ENCODE results near the gene OSBPL10. TPM values are rescaled to one million over a fixed set of nuclear protein-coding genes. Genes with fewer than 3 reads are reported as not detected.

OSBPL10 gene
- total RNA-seq, 1 donor from 2014 or later: 20.1 TPM

- no peaks in the 10 kb centered on the region for H3K36me3 ChIP-seq (ENCODE audit: control insufficient read depth, insufficient read depth, low read length)
- H3K4me3 ChIP-seq (ENCODE audit: low read depth, low read length): no peak overlapping the region
- no peaks in the 10 kb centered on the region for H3K27me3 ChIP-seq (ENCODE audit: control insufficient read depth, insufficient read depth, low read length)
- no peak for DNase-seq (ENCODE audit: low read depth)
- TF ChIP-seq, protein P1, sequence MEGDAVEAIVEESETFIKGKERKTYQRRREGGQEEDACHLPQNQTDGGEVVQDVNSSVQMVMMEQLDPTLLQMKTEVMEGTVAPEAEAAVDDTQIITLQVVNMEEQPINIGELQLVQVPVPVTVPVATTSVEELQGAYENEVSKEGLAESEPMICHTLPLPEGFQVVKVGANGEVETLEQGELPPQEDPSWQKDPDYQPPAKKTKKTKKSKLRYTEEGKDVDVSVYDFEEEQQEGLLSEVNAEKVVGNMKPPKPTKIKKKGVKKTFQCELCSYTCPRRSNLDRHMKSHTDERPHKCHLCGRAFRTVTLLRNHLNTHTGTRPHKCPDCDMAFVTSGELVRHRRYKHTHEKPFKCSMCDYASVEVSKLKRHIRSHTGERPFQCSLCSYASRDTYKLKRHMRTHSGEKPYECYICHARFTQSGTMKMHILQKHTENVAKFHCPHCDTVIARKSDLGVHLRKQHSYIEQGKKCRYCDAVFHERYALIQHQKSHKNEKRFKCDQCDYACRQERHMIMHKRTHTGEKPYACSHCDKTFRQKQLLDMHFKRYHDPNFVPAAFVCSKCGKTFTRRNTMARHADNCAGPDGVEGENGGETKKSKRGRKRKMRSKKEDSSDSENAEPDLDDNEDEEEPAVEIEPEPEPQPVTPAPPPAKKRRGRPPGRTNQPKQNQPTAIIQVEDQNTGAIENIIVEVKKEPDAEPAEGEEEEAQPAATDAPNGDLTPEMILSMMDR (IDR thresholded peaks at IDR 0.05; ENCODE audit: insufficient read depth, low read length, poor library complexity, severe bottlenecking): no peak
Measured at GRCh38 chr3:31776016-31776415, 205.0 kb downstream of the OSBPL10 start.

DNA sequence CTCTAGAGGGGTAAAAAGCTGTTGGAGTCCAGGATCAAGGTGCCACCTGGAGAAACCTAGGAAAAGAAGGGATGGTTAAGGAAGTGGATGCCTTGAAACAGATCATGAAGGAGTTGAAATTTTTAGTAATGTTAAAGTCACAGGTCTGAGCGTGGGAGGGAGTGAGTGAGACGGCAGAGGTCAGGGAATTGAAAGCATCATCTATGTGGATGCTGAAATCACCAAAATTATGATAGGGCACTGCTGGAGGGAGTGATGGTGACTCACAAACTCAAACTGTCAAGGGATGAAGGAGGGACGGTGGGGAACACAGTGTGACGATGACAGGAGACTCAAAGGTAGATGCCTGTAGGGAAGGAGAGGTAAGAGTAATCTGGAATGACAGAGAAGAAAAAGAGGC is 205.7 kb downstream of the OSBPL10 start:
- no peak for DNase-seq (ENCODE audit: low read depth)
- Histone ChIP-seq H3K27me3 (ENCODE audit: control insufficient read depth, insufficient read depth, low read length) (no peaks in the 10 kb centered on the region), H3K36me3 (ENCODE audit: control insufficient read depth, insufficient read depth, low read length) (no peaks in the 10 kb centered on the region), H3K4me3 (ENCODE audit: low read depth, low read length) (no peak overlapping the region)
- TF ChIP-seq, protein P1 (IDR thresholded peaks at IDR 0.05; ENCODE audit: insufficient read depth, low read length, poor library complexity, severe bottlenecking): no peak

DNA sequence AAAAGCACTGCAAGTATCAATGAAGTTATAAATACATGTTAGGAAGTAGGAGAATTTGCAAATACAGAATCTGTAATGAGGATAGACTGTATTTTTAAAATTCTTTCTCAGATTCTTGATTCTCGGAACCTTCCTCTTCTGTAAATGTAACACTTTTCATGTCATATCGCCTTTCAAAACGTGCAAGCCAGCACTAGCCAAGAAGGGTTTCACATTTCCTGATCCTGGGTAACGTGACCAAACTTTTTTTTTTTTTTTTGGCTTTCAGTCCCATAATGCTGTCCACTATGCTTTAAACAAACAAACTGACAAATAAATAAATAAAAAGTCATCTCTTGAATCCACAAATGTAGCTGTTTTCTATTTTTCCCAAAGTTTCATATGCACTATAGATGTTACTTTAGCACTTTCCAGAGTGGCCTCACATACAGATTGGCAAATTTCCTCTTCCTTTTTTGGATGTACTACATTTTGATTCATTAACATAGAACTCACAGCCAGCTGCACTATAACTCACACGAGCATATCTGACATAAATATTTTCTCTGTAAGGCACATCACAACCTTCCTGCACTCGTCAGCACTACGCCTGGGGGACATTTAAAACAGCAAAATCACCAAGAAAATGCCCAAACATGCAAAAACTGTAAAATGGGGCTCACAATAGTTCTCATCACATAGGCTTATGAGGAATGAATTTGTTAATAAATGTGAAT is 208.1 kb downstream of the OSBPL10 start:
- Histone ChIP-seq H3K4me3 (ENCODE audit: low read depth, low read length) (no peak overlapping the region), H3K27me3 (ENCODE audit: control insufficient read depth, insufficient read depth, low read length) (no peaks in the 10 kb centered on the region), H3K36me3 (ENCODE audit: control insufficient read depth, insufficient read depth, low read length) (no peaks in the 10 kb centered on the region)
- DNase-seq (ENCODE audit: low read depth): no peak
- TF ChIP-seq, protein P1 (IDR thresholded peaks at IDR 0.05; ENCODE audit: insufficient read depth, low read length, poor library complexity, severe bottlenecking): no peak

- DNase-seq (ENCODE audit: low read depth): no peak
- Histone ChIP-seq H3K4me3 (ENCODE audit: low read depth, low read length) (no peak overlapping the region), H3K27me3 (ENCODE audit: control insufficient read depth, insufficient read depth, low read length) (no peaks in the 10 kb centered on the region), H3K36me3 (ENCODE audit: control insufficient read depth, insufficient read depth, low read length) (no peaks in the 10 kb centered on the region)
- TF ChIP-seq, protein P1 (IDR thresholded peaks at IDR 0.05; ENCODE audit: insufficient read depth, low read length, poor library complexity, severe bottlenecking): no peak
Measured at GRCh38 chr3:31772272-31772671, 208.8 kb downstream of the OSBPL10 start.

DNA sequence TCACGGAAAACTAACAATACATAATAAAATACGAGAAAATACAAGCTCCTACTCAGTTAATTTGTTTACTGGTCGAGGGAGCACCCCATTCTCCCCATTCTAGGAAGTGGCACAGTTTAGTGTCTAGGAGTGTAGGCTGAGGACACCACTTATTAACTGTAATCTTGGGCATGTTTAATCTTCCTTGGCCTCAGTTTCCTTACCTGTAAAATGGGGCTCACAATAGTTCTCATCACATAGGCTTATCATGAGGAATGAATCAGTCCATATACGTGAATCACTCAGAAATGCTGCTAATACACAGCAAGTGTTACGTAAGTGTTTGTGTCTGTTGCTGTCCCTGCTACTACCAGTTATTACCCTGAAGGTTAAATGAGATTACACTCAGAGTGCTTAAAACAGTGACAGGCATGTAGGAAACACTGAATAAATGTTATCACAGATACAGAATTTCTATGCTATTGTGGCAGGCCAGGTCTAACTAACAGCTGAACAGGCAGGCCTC is 210.2 kb downstream of the OSBPL10 start:
- no peaks in the 10 kb centered on the region for H3K36me3 ChIP-seq (ENCODE audit: control insufficient read depth, insufficient read depth, low read length)
- H3K4me3 ChIP-seq (ENCODE audit: low read depth, low read length): no peak overlapping the region
- DNase-seq (ENCODE audit: low read depth): no peak
- H3K27me3 ChIP-seq (ENCODE audit: control insufficient read depth, insufficient read depth, low read length): no peaks in the 10 kb centered on the region
- TF ChIP-seq, protein P1 (IDR thresholded peaks at IDR 0.05; ENCODE audit: insufficient read depth, low read length, poor library complexity, severe bottlenecking): no peak

All from kidney epithelial cell (primary cell).